Subcutaneous abdominal adipose tissue (tissue), 5 donors: Measurements from ENCODE around the gene MED16.
"Not testable (repeated sequence)": the region's sequence is repeated elsewhere in the genome, so short reads cannot be mapped to it uniquely, and the experiment has no call there.

Experiments
- H3K27ac ChIP-seq: one replicate; pipeline ENCODE4 v1.7.0; 2013; ENCODE audit warnings: low read depth, mild to moderate bottlenecking, inconsistent platforms, low read length, moderate library complexity
- H3K27me3 ChIP-seq, 5 donors: one replicate each; pipeline ENCODE4 v1.7.0; 2013; ENCODE audit warnings: low read length in 5 of 5, inconsistent platforms in 1 of 5; ENCODE audit not compliant: control insufficient read depth in 5 of 5, insufficient read depth in 4 of 5
- H3K36me3 ChIP-seq, 5 donors: one replicate each; pipeline ENCODE4 v1.7.0; 2013; ENCODE audit warnings: low read length in 5 of 5; ENCODE audit not compliant: control insufficient read depth in 5 of 5, insufficient read depth in 5 of 5
- H3K4me1 ChIP-seq, 5 donors: one replicate each; pipeline ENCODE4 v1.7.0; 2013; ENCODE audit warnings: low read length in 5 of 5, mild to moderate bottlenecking in 3 of 5, moderate library complexity in 1 of 5; ENCODE audit not compliant: control insufficient read depth in 5 of 5, insufficient read depth in 5 of 5
- H3K4me3 ChIP-seq, 5 donors: one replicate each; pipeline ENCODE4 v1.7.0; 2013; ENCODE audit warnings: low read length in 5 of 5, low read depth in 1 of 5
- H3K9ac ChIP-seq, 5 donors: one replicate each; pipeline ENCODE4 v1.7.0; 2013; ENCODE audit warnings: low read length in 5 of 5, mild to moderate bottlenecking in 4 of 5, moderate library complexity in 3 of 5
- H3K9me3 ChIP-seq, 5 donors: one replicate each; pipeline ENCODE4 v1.7.0; 2013; ENCODE audit warnings: low read length in 5 of 5; ENCODE audit not compliant: control insufficient read depth in 5 of 5
- donor health status: healthy.
- donor health status: healthy.
- donor health status: healthy.
- donor health status: healthy.
- donor health status: healthy.

Gene MED16

GRCh38 chr19:829129-829758 is 63.7 kb downstream of the MED16 start:
- Histone ChIP-seq H3K4me1 (peaks cover 0 to 4% (median 0%) of the 10 kb centered on the region in 5 donors), H3K36me3 (no peaks in the 10 kb centered on the region), H3K9ac (no peak overlapping the region), H3K4me3 (no peak overlapping the region), H3K9me3 (no peaks in the 10 kb centered on the region), H3K27me3 (peaks cover 12 to 28% (median 20%) of the 10 kb centered on the region in 5 donors), H3K27ac (no peak overlapping the region)

GRCh38 chr19:827710-828321 is 65.2 kb downstream of the MED16 start, which contains the start of gene AZU1:
Gene AZU1 (plus strand): TSS chr19:827837. CDS start chr19:827847, 10 bp downstream.
- Histone ChIP-seq H3K27me3 (peaks cover 17 to 32% (median 26%) of the 10 kb centered on the region in 5 donors), H3K4me1 (peaks cover 0 to 10% (median 6%) of the 10 kb centered on the region in 5 donors), H3K9me3 (no peaks in the 10 kb centered on the region), H3K9ac (no peak within 1 kb of the TSS), H3K36me3 (no peaks in the 10 kb centered on the region), H3K27ac (no peak within 1 kb of the TSS), H3K4me3 (no peak within 1 kb of the TSS)

GRCh38 chr19:827314-827709 is 65.7 kb downstream of the MED16 start:
- H3K4me1 ChIP-seq: peaks cover 0 to 10% (median 6%) of the 10 kb centered on the region in 5 donors
- H3K27me3 ChIP-seq: peaks cover 17 to 34% (median 28%) of the 10 kb centered on the region in 5 donors
- no peak overlapping the region for H3K27ac ChIP-seq

GRCh38 chr19:825897-826644 is 66.9 kb downstream of the MED16 start:
- H3K27ac ChIP-seq: no peak overlapping the region
- H3K4me1 ChIP-seq: peaks cover 0 to 13% (median 6%) of the 10 kb centered on the region in 5 donors
- no peak overlapping the region for H3K9ac ChIP-seq
- H3K27me3 ChIP-seq: peaks cover 12 to 29% (median 23%) of the 10 kb centered on the region in 5 donors
- no peaks in the 10 kb centered on the region for H3K9me3 ChIP-seq
- H3K36me3 ChIP-seq: no peaks in the 10 kb centered on the region
- H3K4me3 ChIP-seq: no peak overlapping the region

More at GRCh38 chr19:827314-827709, 65.7 kb downstream of the MED16 start:
- no peak overlapping the region for H3K4me3 ChIP-seq
- H3K9ac ChIP-seq: no peak overlapping the region
- H3K36me3 ChIP-seq: no peaks in the 10 kb centered on the region
- no peaks in the 10 kb centered on the region for H3K9me3 ChIP-seq

- H3K27me3 ChIP-seq: peaks cover 8 to 23% (median 18%) of the 10 kb centered on the region in 5 donors
- H3K9me3 ChIP-seq: no peaks in the 10 kb centered on the region
- no peak overlapping the region for H3K9ac ChIP-seq
- H3K4me3 ChIP-seq: no peak overlapping the region
- H3K36me3 ChIP-seq: no peaks in the 10 kb centered on the region
- peaks cover 0 to 13% (median 6%) of the 10 kb centered on the region in 5 donors for H3K4me1 ChIP-seq
- no peak overlapping the region for H3K27ac ChIP-seq
These were observed 68.1 kb downstream of the MED16 start for GRCh38 chr19:824885-825284.

- H3K27ac ChIP-seq: no peak overlapping the region
- H3K36me3 ChIP-seq: no peaks in the 10 kb centered on the region
- no peak overlapping the region for H3K4me3 ChIP-seq
- no peak overlapping the region for H3K9ac ChIP-seq
- H3K9me3 ChIP-seq: no peaks in the 10 kb centered on the region
- peaks cover 8 to 16% (median 11%) of the 10 kb centered on the region in 5 donors for H3K27me3 ChIP-seq
- H3K4me1 ChIP-seq: peaks cover 0 to 13% (median 6%) of the 10 kb centered on the region in 5 donors
These were observed 69.3 kb downstream of the MED16 start for GRCh38 chr19:823565-824121.

GRCh38 chr19:821825-822503 is 71.0 kb downstream of the MED16 start, which contains the start of gene PLPPR3:
Gene PLPPR3 (minus strand): TSS chr19:821955. CDS start chr19:821559, 396 bp downstream.
- H3K27me3 ChIP-seq: peaks cover 0 to 10% (median 5%) of the 10 kb centered on the region in 5 donors
- H3K4me3 ChIP-seq: peak within 1 kb of the TSS in 1 of 5 donors; percentile 37

GRCh38 chr19:821231-821824 is 71.7 kb downstream of the MED16 start:
- Histone ChIP-seq H3K9me3 (no peaks in the 10 kb centered on the region), H3K36me3 (no peaks in the 10 kb centered on the region), H3K4me3 (peak overlapping the region in 1 of 5 donors; percentile 37), H3K27me3 (peaks cover 0 to 10% (median 5%) of the 10 kb centered on the region in 5 donors), H3K9ac (no peak overlapping the region), H3K4me1 (peaks cover 0 to 10% (median 6%) of the 10 kb centered on the region in 5 donors), H3K27ac (no peak overlapping the region)

More at GRCh38 chr19:821825-822503, 71.0 kb downstream of the MED16 start, which contains the start of gene PLPPR3:
- Histone ChIP-seq H3K4me1 (peaks cover 0 to 10% (median 6%) of the 10 kb centered on the region in 5 donors), H3K9me3 (no peaks in the 10 kb centered on the region), H3K36me3 (no peaks in the 10 kb centered on the region), H3K27ac (no peak within 1 kb of the TSS), H3K9ac (no peak within 1 kb of the TSS)

- H3K9ac ChIP-seq, H3K27me3 ChIP-seq, H3K36me3 ChIP-seq, H3K4me3 ChIP-seq, H3K27ac ChIP-seq, H3K9me3 ChIP-seq: not testable (repeated sequence)
- H3K4me1 ChIP-seq: peaks cover 0 to 10% (median 6%) of the 10 kb centered on the region in 5 donors
These were observed 72.8 kb downstream of the MED16 start for GRCh38 chr19:820212-820611.
